HG03469 (cell line): ENCODE results near the gene TSSK3.

Source experiments
- ATAC-seq: cut with Tn5 transposase; IDR thresholded peaks from one replicate; pipeline ENCODE4 v1.9.1; 2021; ENCODE audit warnings: mild to moderate bottlenecking, moderate library complexity, moderate number of reproducible peaks; ENCODE audit not compliant: unreplicated experiment

TSSK3 gene, protein sequence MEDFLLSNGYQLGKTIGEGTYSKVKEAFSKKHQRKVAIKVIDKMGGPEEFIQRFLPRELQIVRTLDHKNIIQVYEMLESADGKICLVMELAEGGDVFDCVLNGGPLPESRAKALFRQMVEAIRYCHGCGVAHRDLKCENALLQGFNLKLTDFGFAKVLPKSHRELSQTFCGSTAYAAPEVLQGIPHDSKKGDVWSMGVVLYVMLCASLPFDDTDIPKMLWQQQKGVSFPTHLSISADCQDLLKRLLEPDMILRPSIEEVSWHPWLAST

DNA sequence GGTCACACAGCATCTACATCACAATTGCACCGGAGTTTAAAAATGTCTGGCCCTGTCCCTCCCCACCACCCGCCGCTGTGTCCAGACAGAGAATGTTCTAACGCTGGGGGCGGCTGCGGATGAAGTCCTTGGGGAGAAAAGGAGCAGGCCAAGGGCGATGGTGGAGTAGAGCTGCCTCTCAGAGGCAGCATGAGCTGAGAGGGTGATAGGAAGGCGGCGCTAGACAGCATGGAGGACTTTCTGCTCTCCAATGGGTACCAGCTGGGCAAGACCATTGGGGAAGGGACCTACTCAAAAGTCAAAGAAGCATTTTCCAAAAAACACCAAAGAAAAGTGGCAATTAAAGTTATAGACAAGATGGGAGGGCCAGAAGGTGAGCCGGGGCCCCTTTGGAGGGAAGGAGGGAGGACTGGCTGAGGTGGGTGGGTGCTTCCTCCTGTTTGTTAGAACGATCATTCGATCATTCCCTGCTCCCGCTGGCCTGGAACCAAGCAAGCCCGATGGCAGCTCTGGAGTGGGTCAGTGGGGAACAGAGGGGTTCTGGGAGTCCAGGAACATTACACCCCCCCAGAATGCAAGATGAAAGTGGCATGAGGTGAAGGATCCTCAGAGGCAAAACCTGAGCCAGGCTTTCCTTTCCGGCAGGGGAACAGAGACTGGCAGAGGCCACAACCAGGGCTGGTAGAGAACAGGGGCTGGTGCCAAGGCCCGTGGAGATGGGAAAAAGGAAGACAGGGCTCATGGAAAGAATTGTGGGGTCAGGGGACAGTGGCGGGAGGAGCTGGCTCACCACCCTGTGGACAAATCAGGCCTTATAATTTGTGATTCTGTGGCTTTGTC lies at the start of gene TSSK3, which contains the start of gene FAM229A:
TSS of gene TSSK3 (plus strand) at position 66 of the 840 bp plus-strand sequence. CDS start at position 229, 163 bp downstream.
TSS of gene FAM229A (minus strand) at position 12 of the 840 bp plus-strand sequence. CDS start 394 bp downstream, outside the sequence.
- ATAC-seq, result no peak

DNA sequence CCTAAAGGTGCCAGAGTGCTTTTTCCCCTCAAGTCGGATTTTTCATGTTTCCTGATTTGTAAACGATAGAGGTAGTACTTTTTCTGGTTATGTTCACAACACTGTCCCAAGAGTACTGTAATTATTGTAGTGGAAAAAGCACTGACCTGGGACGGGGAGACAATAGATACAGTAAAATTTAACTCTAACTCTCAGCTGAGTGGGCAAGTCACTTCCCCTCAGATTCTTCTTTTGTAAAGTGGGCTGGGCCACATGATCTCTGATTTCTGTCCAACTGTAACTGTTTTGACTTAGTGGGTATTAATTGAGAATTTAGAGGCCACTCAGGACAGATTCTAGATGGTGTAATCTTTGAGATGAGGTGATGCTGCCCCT lies 45.4 kb upstream of the TSSK3 start:
- no peak for ATAC-seq

DNA sequence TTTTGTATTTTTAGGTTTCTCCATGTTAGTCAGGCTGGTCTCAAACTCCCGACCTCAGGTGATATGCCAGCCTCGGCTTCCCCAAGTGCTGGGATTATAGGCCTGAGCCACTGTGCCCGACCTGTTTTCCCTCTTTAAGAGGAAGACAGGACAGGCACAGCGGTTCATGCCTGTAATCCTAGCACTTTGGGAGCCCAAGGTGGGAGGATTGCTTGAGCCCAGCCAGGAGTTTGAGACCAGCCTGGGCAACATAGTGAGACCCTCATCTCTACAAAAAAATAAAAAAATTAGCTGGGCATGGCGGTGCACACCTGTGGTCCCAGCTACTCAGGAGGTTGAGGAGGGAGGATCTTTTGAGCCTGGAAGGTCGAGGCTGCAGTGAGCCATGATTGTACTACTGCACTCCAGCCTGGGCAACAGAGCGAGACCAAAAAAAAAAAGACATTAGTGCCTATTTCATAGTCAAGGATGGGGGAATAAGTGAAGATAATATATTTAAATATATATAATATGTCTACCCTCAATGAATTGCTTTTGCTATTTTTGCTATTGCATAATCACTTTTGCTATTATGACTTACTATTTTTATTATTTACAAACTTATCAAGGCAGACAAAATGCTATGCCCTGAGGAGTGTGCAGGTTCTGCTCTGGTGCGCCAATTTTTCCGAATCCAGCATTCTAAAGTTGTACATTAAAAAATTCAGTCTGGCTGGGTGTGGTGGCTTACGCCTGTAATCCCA lies 44.0 kb upstream of the TSSK3 start:
- ATAC-seq, result no peak

DNA sequence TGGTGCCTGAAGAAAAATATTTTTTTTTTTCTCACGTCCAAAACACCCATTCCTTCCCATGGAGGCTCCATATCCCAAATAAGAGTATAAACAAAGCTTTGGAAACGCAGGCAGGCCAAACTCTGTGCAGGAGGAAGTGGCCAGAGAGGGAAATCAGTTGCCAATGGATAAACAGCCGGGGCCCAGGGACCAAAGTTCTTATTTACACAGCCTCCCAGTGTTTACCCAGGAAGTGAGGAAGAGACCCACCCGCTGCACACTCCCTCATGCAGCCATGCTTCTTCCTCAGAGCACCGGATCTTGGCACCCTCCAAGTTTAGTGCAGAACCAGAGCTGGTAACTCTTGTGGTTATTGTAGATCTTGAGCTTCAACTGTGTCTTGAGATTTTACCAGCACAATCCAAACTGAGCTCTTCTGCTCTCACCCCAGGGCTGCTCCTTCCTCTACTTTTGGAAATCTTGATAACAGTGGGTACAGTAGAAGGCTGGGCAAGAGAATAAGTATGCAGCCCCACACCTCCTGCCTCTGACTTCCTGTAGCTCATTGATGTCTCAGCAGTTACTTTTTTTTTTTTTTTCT lies 40.5 kb upstream of the TSSK3 start:
- no peak for ATAC-seq

DNA sequence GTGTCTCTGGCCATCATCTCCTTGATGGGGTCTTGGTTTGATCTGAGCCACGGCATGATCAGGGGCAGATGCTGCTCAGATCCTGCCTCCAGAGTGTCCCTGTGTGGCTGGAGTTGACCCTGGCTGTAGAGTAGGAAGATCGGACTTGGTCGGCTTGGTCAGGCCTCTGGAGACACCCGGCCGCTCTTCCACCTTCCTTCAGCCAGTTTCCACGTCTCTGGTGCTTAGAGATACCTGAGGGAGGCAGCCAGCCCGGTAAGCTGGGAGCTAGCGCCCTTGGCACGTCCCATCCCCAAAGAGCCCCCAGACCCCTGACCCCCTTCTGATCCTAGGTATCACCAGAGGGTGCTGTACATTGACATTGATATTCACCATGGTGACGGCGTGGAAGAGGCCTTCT lies 35.1 kb upstream of the TSSK3 start:
- ATAC-seq, result no peak

DNA sequence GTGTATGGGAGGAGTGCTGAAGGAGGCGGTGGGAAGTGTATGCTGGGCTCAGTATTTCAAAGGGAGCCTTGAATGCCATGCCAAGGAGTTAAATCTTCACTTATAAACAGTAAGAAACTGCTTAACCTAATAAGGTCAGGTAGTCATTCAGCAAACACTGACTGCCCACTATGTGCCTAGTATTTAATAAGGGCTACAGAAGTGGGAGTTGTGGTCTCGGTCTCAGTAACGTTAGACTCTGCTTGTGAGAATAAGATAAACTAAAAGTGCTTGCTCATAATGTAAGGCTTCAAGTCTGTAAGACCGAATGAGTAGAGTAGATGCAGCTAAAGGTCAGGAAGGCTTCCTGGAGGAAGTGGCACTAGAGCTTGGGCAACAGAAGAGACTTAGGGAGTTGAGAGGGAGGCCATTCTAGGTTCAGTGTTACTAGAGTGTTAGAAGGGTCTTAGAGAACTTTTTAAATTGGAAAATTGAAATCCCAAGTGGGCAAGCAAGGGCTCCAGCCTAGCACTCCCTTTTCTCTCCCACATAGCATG lies 32.3 kb upstream of the TSSK3 start:
- no peak for ATAC-seq

DNA sequence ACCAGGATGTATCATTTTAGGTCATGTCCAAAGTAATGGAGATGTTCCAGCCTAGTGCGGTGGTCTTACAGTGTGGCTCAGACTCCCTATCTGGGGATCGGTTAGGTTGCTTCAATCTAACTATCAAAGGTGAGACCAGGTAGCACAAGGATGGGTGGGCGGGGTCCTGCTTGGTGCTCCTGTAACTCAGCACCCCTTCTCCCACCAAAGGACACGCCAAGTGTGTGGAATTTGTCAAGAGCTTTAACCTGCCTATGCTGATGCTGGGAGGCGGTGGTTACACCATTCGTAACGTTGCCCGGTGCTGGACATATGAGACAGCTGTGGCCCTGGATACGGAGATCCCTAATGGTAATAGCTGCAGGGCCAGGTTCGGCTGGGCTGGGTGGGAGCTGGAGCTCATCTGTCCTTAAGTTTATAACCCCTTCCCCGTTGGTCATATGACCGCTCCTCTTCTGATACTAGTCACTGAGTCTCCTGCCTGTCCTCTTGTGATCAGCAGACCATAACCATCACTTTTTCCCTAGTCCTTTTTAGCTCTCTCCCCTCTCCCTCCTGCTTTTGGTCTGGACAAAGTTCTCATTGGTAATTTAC lies 31.7 kb upstream of the TSSK3 start:
- ATAC-seq, result no peak

DNA sequence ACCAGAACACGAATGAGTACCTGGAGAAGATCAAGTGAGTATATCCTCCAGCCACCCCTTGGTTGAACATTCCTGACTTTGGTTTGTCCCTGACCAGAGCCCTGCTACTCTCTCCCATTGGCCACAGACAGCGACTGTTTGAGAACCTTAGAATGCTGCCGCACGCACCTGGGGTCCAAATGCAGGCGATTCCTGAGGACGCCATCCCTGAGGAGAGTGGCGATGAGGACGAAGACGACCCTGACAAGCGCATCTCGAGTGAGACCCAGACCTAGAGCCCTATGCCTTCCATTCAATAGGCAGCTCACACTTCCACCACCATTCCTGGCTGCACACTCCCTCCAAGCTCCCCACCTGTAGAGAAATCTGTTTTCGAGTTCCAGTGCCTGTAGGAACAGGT lies 30.8 kb upstream of the TSSK3 start:
- no peak for ATAC-seq

DNA sequence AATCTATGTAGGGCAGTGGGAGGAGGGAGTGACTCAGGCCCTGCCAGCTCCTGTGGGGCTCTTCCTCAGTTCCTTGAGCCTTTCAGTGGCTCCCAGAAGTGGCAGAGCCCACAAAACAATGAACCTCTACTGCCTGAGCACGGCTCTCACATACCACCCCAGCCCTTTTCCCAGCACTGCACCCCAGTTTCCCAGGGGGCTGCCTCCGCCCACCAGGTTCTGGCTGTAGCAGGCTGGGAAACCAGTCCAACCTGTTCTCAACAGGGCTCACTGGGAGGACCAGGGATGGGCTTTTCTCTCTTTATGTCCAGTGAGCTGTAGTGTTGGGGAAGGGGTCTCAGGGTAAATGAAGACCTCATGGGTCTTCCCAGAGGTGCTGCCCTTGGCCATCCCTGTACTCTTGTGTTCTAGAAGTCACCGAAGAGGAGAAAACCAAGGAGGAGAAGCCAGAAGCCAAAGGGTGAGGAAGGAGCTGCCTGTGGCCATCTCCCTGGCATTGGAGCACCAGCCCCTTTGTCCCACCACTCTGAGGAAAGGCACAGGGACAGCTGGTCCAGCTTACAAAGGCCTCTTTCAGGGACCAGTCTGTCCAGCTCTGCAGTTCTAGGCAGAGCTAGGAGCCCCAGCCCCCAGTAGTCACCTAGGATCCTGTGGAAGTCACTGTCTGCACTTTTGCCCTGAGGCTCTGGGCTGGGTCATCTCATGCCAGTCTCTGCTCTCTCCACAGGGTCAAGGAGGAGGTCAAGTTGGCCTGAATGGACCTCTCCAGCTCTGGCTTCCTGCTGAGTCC lies 29.9 kb upstream of the TSSK3 start:
- ATAC-seq, result no peak

DNA sequence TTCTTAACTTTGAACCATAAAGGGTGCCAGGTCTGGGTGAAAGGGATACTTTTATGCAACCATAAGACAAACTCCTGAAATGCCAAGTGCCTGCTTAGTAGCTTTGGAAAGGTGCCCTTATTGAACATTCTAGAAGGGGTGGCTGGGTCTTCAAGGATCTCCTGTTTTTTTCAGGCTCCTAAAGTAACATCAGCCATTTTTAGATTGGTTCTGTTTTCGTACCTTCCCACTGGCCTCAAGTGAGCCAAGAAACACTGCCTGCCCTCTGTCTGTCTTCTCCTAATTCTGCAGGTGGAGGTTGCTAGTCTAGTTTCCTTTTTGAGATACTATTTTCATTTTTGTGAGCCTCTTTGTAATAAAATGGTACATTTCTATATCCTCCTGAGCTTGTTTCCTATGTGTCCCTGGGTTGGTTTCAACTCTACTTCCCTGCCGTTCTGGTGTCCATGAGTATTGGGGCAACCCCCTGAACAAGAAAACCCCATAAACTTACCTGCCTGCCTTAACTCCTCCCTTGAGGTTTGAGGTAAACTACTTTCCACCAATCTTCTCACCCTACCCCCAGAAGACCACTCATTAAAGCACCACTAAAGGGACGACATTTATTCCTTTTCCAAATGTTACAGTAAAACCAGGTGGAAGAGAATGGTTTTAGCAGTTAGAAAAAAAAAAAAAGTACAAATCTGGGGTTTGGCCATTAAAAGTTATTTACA lies 28.9 kb upstream of the TSSK3 start:
- ATAC-seq, result no peak

DNA sequence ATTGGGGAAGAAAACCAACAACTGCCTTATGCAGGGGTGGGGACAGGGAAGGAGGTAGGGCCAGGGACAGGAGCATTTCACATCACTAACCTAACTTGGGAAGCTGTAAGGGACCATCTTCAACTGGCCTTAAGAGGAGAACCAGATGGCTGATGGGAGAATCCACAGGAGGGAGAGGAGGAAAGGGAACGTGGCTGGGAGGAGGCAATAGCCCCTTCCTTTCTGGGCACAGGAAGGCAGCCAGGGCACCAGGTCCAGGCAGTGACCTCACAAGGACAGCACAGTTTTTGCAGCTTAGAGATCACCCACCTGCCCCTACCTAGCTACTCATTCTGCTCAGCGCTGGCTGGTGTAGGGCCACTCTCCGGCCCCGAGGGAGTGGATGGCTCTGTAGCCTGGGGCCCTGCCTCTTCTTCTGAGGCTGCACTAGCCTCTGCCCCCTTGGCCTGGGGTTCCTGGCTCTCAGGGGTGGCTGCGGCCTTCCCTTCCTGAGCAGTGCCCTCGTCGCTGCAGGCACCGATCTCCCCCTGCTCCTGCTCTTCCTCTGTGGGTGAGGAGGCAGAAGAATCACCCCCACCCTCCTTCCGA lies 28.0 kb upstream of the TSSK3 start:
- ATAC-seq, result no peak

DNA sequence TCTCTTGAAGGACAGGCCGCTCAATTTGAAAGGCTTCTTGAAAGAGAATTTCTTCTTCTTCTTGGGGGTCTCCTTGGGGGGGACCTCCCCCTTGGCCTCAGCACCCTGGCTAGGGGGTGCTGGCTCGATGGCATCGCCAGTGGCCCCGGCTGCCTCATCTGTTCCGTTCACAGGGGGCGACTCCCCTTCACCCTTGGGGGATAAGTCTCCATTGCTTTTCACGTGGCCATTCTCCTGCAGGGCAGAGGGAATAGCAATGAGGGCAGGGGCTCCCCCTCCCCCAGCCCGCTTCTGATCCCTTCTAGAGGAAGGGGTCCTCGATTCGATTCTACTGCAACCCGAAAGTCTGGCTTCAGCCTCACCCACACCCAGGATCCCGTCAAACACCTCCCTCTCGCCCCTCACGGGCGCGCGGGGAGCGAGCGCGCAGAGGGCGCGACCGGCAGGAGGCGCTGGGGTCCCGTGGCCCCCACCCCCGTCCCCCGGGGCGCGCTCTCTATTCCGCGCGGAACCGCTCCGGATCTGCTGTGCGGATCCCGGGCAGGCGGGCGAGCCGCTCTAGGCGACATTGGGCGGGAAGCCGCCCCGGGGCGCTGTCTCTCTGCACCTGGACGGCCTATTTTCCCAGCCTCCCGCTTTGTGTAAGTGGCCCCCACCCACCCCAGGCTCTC lies 27.3 kb upstream of the TSSK3 start:
- ATAC-seq, result no peak

DNA sequence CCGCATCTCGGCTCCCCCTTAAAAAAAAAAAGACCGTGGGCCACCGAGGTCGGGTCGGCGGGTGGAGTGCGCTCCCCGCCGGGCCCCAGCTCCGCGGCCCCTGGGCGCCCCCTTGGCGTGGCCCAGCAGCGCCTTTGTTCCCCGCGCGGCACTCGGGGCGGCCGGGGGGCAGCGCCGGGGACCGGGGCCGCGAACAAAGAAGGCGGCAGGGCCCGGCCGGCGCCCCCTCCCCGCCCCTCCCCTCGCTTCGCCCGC lies 26.9 kb upstream of the TSSK3 start:
- no peak for ATAC-seq

DNA sequence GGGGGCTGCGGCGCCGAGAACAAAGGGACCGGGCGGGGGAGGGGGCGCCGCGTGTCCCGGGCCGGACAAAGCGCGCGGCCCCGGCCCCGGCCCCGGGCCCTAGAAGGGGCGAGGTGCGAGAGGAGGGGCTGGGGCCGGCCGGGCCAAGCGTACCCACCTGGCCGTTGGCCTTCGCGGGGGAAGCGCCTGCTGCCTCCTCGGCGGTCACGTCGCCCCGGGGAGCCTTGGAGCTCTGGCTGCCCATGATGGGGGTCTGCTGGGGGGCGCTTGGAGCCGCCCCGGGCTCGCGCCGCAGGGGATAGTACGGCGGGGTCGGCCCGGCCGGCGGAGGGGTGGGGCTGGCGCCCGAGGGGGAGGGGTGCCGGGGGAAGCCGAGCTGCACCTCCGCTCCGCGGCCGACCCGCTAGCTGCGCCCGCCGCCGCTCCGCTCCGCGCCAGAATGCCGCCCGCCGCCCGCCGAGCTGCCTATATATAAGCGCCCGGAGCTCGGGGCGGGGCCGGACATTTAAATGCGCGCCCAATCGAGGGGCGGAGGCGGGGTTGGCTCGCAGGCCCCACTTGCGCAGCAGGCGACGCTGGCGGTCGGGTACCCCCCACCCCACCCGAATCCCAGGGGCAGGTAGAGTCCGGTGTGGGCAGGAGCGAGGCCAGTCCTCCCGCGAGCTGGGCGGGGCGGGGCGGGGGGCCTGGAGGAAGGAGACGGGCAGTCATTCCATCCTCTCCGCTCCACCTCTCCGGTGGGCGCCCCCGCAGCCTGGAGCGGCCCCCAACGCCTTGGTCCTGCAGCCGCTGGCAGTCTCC lies 26.3 kb upstream of the TSSK3 start, which contains the start of gene MARCKSL1:
TSS of gene MARCKSL1 (minus strand) at position 444 of the 801 bp plus-strand sequence. CDS start at position 244, 200 bp downstream.
- no peak for ATAC-seq

DNA sequence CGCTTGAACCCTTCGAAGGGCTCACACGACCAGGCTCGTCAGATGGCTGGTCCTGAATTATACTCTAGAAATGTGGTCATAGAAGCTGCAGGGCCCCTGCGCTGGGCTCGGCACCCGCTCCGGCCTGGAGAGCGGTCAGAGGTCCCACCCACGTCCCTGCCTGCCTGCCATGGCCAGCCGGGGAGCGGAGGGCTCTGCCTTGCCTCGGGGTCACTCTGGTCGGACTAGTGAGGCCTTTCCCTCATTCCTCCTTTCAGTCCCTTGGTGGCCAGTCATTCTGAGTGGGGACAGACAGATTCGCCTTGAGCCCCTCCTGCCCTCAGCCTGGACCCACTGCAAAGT lies 25.8 kb upstream of the TSSK3 start:
- ATAC-seq, result no peak

DNA sequence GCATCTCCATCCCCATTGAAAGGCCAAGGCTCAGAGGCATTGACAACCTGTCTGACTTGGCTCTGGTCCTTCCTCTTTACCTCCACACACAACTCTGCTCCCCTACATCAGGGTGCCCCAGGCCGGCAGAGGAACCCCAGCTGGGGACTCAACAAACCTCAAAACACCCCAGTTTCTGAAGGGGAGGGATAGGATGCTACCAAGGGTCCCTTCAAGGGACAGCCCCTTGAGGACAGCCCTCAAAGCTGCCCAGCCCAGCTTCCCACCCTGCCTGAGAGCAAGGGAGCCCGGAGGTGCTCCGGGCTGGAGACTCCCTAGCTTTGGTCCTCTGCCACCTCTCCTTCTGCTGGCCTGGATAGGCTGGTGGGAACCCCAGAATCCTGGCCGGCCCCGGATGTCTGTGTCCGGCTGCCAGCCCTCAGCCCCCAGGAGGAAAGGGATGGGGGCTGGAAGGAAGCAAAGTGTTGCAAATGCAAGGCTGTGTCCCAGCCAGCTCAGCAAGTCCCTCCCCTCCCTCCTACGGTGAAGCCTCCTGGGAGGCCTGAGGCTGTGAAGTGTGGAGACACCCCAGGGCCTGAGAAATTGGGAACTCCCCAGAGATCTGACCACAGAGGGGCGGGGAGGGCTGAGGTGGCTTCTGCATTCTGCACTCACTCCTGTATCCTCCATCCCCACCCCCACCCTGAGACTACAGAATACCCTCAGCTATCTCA lies 25.2 kb upstream of the TSSK3 start:
- ATAC-seq, result no peak
